ENCODE data around the gene RPLP2. TPM values are rescaled to one million over a fixed set of nuclear protein-coding genes. Genes with fewer than 3 reads are reported as not detected.

RPLP2 gene
- total and polyA plus RNA-seq, 4 donors: 441 to 2,648 (median 1,513) TPM

GRCh38 chr11:765802-766091 lies 44.0 kb upstream of the RPLP2 start:
- peaks cover 12 to 59% (median 27%) of the 10 kb centered on the region in 4 donors for H3K36me3 ChIP-seq (ENCODE audit: control insufficient read depth in 4 of 4, insufficient read depth in 4 of 4, low read length in 4 of 4)
- H3K27me3 ChIP-seq (ENCODE audit: control insufficient read depth in 3 of 3, insufficient read depth in 3 of 3, low read length in 2 of 3): no peaks in the 10 kb centered on the region
- no peaks in the 10 kb centered on the region for H3K9me3 ChIP-seq (ENCODE audit: control insufficient read depth in 4 of 4, insufficient read depth in 3 of 4, low read length in 3 of 4)
- no peak overlapping the region for H3K9ac ChIP-seq (ENCODE audit: insufficient read depth in 1 of 2, low read length in 2 of 2)
- WGBS, 2 donors: 90 to 95% methylated on average over 8 of the region's 8 CpGs
- no peak overlapping the region for H3K27ac ChIP-seq (ENCODE audit: low read depth in 1 of 2, low read length in 1 of 2)
- ATAC-seq (ENCODE audit: insufficient read depth, low FRiP score) (no peak), DNase-seq (no peak)
- no peak for TF ChIP-seq CTCF (IDR thresholded peaks at IDR 0.05; ENCODE audit: control extremely low read depth, extremely low read depth)
- no peaks in the 10 kb centered on the region for H3K4me1 ChIP-seq (ENCODE audit: control insufficient read depth in 5 of 5, insufficient read depth in 5 of 5, low read length in 5 of 5)
- no peak overlapping the region for H3K4me3 ChIP-seq

- H3K9me3 ChIP-seq (ENCODE audit: control insufficient read depth in 4 of 4, insufficient read depth in 3 of 4, low read length in 3 of 4): no peaks in the 10 kb centered on the region
- no peak for TF ChIP-seq CTCF (IDR thresholded peaks at IDR 0.05; ENCODE audit: control extremely low read depth, extremely low read depth)
Observed at GRCh38 chr11:766106-766935, 43.4 kb upstream of the RPLP2 start.

GRCh38 chr11:766936-767210 lies 42.9 kb upstream of the RPLP2 start:
- Histone ChIP-seq H3K4me1 (ENCODE audit: control insufficient read depth in 5 of 5, insufficient read depth in 5 of 5, low read length in 5 of 5) (no peaks in the 10 kb centered on the region), H3K4me3 (no peak overlapping the region), H3K9ac (ENCODE audit: insufficient read depth in 1 of 2, low read length in 2 of 2) (no peak overlapping the region), H3K27me3 (ENCODE audit: control insufficient read depth in 3 of 3, insufficient read depth in 3 of 3, low read length in 2 of 3) (no peaks in the 10 kb centered on the region), H3K36me3 (ENCODE audit: control insufficient read depth in 4 of 4, insufficient read depth in 4 of 4, low read length in 4 of 4) (peaks cover 12 to 65% (median 24%) of the 10 kb centered on the region in 4 donors), H3K27ac (ENCODE audit: low read depth in 1 of 2, low read length in 1 of 2) (no peak overlapping the region), H3K9me3 (ENCODE audit: control insufficient read depth in 4 of 4, insufficient read depth in 3 of 4, low read length in 3 of 4) (no peaks in the 10 kb centered on the region)
- ATAC-seq (ENCODE audit: insufficient read depth, low FRiP score) (no peak), DNase-seq (no peak)
- no peak for TF ChIP-seq CTCF (IDR thresholded peaks at IDR 0.05; ENCODE audit: control extremely low read depth, extremely low read depth)
- WGBS, 2 donors: 92 to 94% methylated on average over 2 of the region's 2 CpGs

More at GRCh38 chr11:766106-766935, 43.4 kb upstream of the RPLP2 start:
- no peaks in the 10 kb centered on the region for H3K4me1 ChIP-seq (ENCODE audit: control insufficient read depth in 5 of 5, insufficient read depth in 5 of 5, low read length in 5 of 5)
- H3K27ac ChIP-seq (ENCODE audit: low read depth in 1 of 2, low read length in 1 of 2): no peak overlapping the region
- DNase-seq (no peak), ATAC-seq (ENCODE audit: insufficient read depth, low FRiP score) (no peak)
- 79 to 81% methylated on average over 11 of the region's 11 CpGs for WGBS, 2 donors
- no peaks in the 10 kb centered on the region for H3K27me3 ChIP-seq (ENCODE audit: control insufficient read depth in 3 of 3, insufficient read depth in 3 of 3, low read length in 2 of 3)
- no peak overlapping the region for H3K9ac ChIP-seq (ENCODE audit: insufficient read depth in 1 of 2, low read length in 2 of 2)
- no peak overlapping the region for H3K4me3 ChIP-seq
- H3K36me3 ChIP-seq (ENCODE audit: control insufficient read depth in 4 of 4, insufficient read depth in 4 of 4, low read length in 4 of 4): peaks cover 12 to 63% (median 27%) of the 10 kb centered on the region in 4 donors

- H3K4me3 ChIP-seq: no peak overlapping the region
- 95% methylated on average over 11 of the region's 11 CpGs for WGBS, 2 donors
- DNase-seq: no peak
Observed at GRCh38 chr11:767238-767637, 42.5 kb upstream of the RPLP2 start.

More at GRCh38 chr11:767238-767637, 42.5 kb upstream of the RPLP2 start:
- Histone ChIP-seq H3K4me1 (ENCODE audit: control insufficient read depth in 5 of 5, insufficient read depth in 5 of 5, low read length in 5 of 5) (no peaks in the 10 kb centered on the region), H3K9me3 (ENCODE audit: control insufficient read depth in 4 of 4, insufficient read depth in 3 of 4, low read length in 3 of 4) (no peaks in the 10 kb centered on the region), H3K36me3 (ENCODE audit: control insufficient read depth in 4 of 4, insufficient read depth in 4 of 4, low read length in 4 of 4) (peaks cover 12 to 65% (median 23%) of the 10 kb centered on the region in 4 donors), H3K27ac (ENCODE audit: low read depth in 1 of 2, low read length in 1 of 2) (no peak overlapping the region), H3K9ac (ENCODE audit: insufficient read depth in 1 of 2, low read length in 2 of 2) (no peak overlapping the region), H3K27me3 (ENCODE audit: control insufficient read depth in 3 of 3, insufficient read depth in 3 of 3, low read length in 2 of 3) (no peaks in the 10 kb centered on the region)
- no peak for TF ChIP-seq CTCF (IDR thresholded peaks at IDR 0.05; ENCODE audit: control extremely low read depth, extremely low read depth)
- ATAC-seq (ENCODE audit: insufficient read depth, low FRiP score): no peak

Measured in lung (tissue), 12 donors.